GM12864 (cell line): Measurements from ENCODE around the gene ENTHD1.
A peak's percentile ranks its signal among the peaks of the same experiment; 100 is the strongest.

Experiments used
- DNase-seq: peaks from one replicate; pipeline ENCODE4 v3.0.0-alpha.2; 2011; ENCODE audit warnings: low read depth
- H3K4me3 ChIP-seq: 2 replicates; pipeline ENCODE4 v1.5.1; 2011; ENCODE audit warnings: mild to moderate bottlenecking, low read depth, low read length, control low read depth
- CTCF ChIP-seq: IDR thresholded peaks from 2 replicates; pipeline ENCODE4 v1.5.1; 2011; ENCODE audit warnings: low read depth, mild to moderate bottlenecking, moderate library complexity, low read length, control low read depth, inconsistent platforms; ENCODE audit errors: missing control alignments

ENTHD1 gene

GRCh38 chr22:39815932-39816331, 77.6 kb downstream of the ENTHD1 start:
- TF ChIP-seq CTCF: no peak
- H3K4me3 ChIP-seq: no peak overlapping the region
- DNase-seq: no peak

- no peak for TF ChIP-seq CTCF
- no peak overlapping the region for H3K4me3 ChIP-seq
- DNase-seq: no peak
These were observed 78.7 kb downstream of the ENTHD1 start for GRCh38 chr22:39814899-39815298.

GRCh38 chr22:39809772-39810557, 83.6 kb downstream of the ENTHD1 start:
- no peak for DNase-seq
- no peak overlapping the region for H3K4me3 ChIP-seq
- TF ChIP-seq CTCF: no peak

- no peak overlapping the region for H3K4me3 ChIP-seq
- no peak for DNase-seq
- TF ChIP-seq CTCF: peak; percentile 51
These were observed 85.5 kb downstream of the ENTHD1 start for GRCh38 chr22:39808081-39808480.

GRCh38 chr22:39806109-39806508, 87.5 kb downstream of the ENTHD1 start:
- TF ChIP-seq CTCF: no peak
- H3K4me3 ChIP-seq: no peak overlapping the region
- DNase-seq: no peak

GRCh38 chr22:39805117-39805516, 88.4 kb downstream of the ENTHD1 start:
- H3K4me3 ChIP-seq: no peak overlapping the region
- DNase-seq: no peak
- no peak for TF ChIP-seq CTCF

GRCh38 chr22:39802682-39803081, 90.9 kb downstream of the ENTHD1 start:
- DNase-seq: no peak
- TF ChIP-seq CTCF: no peak
- H3K4me3 ChIP-seq: no peak overlapping the region
